ENCODE measurements around the gene PREB.

PREB gene

DNA sequence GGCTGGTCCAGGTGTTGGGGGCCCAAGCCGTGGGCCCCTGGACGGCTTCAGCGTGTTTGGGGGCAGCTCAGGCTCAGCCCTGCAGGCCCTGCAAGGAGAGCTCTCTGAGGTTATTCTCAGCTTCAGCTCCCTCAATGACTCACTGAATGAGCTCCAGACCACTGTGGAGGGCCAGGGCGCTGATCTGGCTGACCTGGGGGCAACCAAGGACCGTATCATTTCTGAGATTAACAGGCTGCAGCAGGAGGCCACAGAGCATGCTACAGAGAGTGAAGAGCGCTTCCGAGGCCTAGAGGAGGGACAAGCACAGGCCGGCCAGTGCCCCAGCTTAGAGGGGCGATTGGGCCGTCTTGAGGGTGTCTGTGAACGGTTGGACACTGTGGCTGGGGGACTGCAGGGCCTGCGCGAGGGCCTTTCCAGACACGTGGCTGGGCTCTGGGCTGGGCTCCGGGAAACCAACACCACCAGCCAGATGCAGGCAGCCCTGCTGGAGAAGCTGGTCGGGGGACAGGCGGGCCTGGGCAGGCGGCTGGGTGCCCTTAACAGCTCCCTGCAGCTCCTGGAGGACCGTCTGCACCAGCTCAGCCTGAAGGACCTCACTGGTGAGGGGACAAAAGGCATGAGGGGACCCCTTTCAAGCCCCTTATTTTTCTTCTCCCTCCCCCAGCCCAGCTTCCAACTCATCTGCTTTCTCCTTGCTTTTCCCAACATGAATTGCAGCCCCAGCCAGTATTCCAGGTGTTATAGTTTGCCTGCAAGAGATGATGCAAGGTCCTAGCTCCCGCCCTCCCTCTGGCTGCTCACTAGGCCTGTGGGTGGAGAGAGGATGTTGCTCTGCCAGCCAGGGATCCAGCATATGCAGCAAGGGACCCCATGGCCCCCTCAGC lies 50.8 kb downstream of the PREB start:
- no peak for DNase-seq (ENCODE audit: low read depth in 4 of 4, low spot score in 1 of 4)

DNA sequence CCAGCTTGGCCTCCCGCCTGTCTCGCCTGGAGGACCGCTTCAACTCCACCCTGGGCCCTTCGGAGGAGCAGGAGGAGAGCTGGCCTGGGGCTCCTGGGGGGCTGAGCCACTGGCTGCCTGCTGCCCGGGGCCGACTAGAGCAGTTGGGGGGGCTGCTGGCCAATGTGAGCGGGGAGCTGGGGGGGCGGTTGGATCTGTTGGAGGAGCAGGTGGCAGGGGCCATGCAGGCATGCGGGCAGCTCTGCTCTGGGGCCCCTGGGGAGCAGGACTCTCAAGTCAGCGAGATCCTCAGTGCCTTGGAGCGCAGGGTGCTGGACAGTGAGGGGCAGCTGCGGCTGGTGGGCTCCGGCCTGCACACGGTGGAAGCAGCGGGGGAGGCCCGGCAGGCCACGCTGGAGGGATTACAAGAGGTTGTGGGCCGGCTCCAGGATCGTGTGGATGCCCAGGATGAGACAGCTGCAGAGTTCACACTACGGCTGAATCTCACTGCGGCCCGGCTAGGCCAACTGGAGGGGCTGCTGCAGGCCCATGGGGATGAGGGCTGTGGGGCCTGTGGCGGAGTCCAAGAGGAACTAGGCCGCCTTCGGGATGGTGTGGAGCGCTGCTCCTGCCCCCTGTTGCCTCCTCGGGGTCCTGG lies 51.5 kb downstream of the PREB start:
- DNase-seq (ENCODE audit: low read depth in 4 of 4, low spot score in 1 of 4) = no peak

DNA sequence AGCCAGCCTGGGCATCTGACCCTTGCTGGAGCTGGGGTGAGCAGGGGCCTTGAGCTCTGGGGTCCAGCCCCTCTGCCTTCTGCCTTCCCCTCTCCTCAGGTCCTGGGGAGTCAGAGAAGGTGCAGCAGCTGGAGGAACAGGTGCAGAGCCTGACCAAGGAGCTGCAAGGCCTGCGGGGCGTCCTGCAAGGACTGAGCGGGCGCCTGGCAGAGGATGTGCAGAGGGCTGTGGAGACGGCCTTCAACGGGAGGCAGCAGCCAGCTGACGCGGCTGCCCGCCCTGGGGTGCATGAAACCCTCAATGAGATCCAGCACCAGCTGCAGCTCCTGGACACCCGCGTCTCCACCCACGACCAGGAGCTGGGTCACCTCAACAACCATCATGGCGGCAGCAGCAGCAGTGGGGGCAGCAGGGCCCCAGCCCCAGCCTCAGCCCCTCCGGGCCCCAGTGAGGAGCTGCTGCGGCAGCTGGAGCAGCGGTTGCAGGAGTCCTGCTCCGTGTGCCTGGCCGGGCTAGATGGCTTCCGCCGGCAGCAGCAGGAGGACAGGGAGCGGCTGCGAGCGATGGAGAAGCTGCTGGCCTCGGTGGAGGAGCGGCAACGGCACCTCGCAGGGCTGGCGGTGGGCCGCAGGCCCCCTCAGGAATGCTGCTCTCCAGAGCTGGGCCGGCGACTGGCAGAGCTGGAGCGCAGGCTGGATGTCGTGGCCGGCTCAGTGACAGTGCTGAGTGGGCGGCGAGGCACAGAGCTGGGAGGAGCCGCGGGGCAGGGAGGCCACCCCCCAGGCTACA lies 52.3 kb downstream of the PREB start:
- DNase-seq (ENCODE audit: low read depth in 4 of 4, low spot score in 1 of 4) = no peak

All from stimulated activated CD4-positive, alpha-beta T cell treated with anti-CD3 and anti-CD28 coated beads, Interleukin-1b, Interleukin-23, amount 100 ng/mL, for 24 hours (primary cell).